DMS114 treated with DMSO at 0.1 percent for 48 hours (cell line): Measurements from ENCODE around the gene ITGAX.

ENCODE experiments used
- DNase-seq: peaks from one replicate; lab custom pipeline; 2025; ENCODE audit not compliant: unreplicated experiment; lab: John Stamatoyannopoulos, UW

The ITGAX gene

GRCh38 chr16:31371619-31372484, 16.9 kb downstream of the ITGAX start:
- DNase-seq = no peak

- no peak for DNase-seq
Measured at GRCh38 chr16:31373235-31373634, 18.3 kb downstream of the ITGAX start.

- DNase-seq = no peak
Measured at GRCh38 chr16:31375231-31375630, 20.3 kb downstream of the ITGAX start.

GRCh38 chr16:31376705-31377104, 21.7 kb downstream of the ITGAX start:
- DNase-seq = no peak

- no peak for DNase-seq
Measured at GRCh38 chr16:31377210-31377903, 22.4 kb downstream of the ITGAX start.

GRCh38 chr16:31380201-31380600, 25.2 kb downstream of the ITGAX start:
- no peak for DNase-seq

GRCh38 chr16:31382485-31383161, 27.6 kb downstream of the ITGAX start:
- DNase-seq = no peak

- DNase-seq = no peak
Measured at GRCh38 chr16:31385680-31386079, 30.7 kb downstream of the ITGAX start.

GRCh38 chr16:31386157-31386984, 31.4 kb downstream of the ITGAX start:
- no peak for DNase-seq

- no peak for DNase-seq
Measured at GRCh38 chr16:31388535-31388934, 33.6 kb downstream of the ITGAX start.

GRCh38 chr16:31390504-31391041, 35.6 kb downstream of the ITGAX start:
- no peak for DNase-seq

- DNase-seq = no peak
Measured at GRCh38 chr16:31393056-31393455, 38.1 kb downstream of the ITGAX start, which contains the start of gene ITGAD. Gene ITGAD, plus strand, starts transcription at chr16:31393335. Its CDS starts 26 bp downstream, at chr16:31393361.

- no peak for DNase-seq
Measured at GRCh38 chr16:31395647-31396046, 40.7 kb downstream of the ITGAX start.

- no peak for DNase-seq
Measured at GRCh38 chr16:31397096-31397660, 42.2 kb downstream of the ITGAX start.

- DNase-seq = no peak
Measured at GRCh38 chr16:31397701-31398100, 42.7 kb downstream of the ITGAX start.

GRCh38 chr16:31400191-31400590, 45.2 kb downstream of the ITGAX start:
- DNase-seq = no peak

- DNase-seq = no peak
Measured at GRCh38 chr16:31401436-31401835, 46.5 kb downstream of the ITGAX start.

GRCh38 chr16:31402687-31403086, 47.7 kb downstream of the ITGAX start:
- no peak for DNase-seq

GRCh38 chr16:31403590-31404352, 48.8 kb downstream of the ITGAX start:
- DNase-seq = no peak
